ENCODE data around the gene CACNA1A.

CACNA1A gene

DNA sequence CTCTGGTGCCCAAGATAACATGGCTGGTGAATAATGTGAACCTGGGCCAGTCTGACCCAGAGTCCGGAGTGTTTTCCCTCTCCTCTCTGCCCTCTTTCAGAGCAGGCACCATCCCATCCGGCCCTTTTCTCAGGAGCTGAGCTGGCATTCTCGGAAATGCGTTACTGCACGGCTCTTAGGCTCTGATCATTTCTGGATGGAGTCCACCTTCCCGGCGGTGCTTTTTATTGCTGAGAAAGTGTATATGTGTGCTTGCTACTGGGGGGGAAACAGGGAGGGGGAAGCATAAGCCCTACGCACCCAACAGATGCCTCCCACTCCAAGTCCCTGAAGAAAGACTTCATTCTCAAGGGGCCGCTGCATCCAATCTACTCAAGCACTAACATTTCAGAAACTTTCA lies 6.6 kb downstream of the CACNA1A start:
- no peak overlapping the region for H3K4me3 ChIP-seq (ENCODE audit: low read length)
- DNase-seq (ENCODE audit: low read depth): no peak
- TF ChIP-seq, protein P1, sequence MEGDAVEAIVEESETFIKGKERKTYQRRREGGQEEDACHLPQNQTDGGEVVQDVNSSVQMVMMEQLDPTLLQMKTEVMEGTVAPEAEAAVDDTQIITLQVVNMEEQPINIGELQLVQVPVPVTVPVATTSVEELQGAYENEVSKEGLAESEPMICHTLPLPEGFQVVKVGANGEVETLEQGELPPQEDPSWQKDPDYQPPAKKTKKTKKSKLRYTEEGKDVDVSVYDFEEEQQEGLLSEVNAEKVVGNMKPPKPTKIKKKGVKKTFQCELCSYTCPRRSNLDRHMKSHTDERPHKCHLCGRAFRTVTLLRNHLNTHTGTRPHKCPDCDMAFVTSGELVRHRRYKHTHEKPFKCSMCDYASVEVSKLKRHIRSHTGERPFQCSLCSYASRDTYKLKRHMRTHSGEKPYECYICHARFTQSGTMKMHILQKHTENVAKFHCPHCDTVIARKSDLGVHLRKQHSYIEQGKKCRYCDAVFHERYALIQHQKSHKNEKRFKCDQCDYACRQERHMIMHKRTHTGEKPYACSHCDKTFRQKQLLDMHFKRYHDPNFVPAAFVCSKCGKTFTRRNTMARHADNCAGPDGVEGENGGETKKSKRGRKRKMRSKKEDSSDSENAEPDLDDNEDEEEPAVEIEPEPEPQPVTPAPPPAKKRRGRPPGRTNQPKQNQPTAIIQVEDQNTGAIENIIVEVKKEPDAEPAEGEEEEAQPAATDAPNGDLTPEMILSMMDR (conservative IDR thresholded peaks at IDR 0.05; ENCODE audit: low read length): no peak

DNA sequence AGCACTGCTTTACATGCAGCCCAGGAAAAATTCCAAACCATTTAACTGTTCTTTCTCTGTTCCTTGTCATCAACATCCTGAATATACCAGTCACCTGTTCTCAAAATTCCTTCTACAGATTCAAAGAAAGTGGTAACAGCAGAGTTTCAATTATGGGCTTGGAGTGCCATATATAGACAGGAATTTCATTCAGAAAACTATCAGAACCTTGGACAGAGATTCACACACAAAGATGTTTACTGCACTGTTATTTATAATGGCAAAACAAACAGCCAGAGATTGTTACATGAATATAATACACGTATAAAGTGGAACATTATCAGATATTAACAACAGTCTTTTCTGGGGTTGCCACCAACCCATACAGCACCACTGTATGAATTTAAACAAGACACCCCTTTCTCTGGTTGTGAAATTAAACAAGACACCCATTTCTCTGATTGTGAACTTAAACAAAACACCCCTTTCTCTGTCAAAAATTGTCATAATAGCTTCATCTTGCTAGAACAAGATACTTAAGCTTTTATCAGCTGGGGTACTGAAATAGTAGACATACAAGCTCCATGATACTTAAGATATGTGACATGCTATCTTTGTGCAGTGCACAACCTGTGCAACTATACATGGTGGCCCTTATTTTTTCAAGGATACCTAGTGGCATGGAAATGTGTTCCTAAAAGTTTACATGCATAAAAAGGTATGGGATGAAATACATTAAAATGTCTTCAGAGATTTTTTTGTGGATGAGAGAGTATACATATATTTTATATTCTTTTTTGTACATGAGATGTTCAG lies 12.6 kb downstream of the CACNA1A start:
- no peak overlapping the region for H3K4me3 ChIP-seq (ENCODE audit: low read length)
- TF ChIP-seq, protein P1 (conservative IDR thresholded peaks at IDR 0.05; ENCODE audit: low read length): no peak
- DNase-seq (ENCODE audit: low read depth): peak; percentile 20

DNA sequence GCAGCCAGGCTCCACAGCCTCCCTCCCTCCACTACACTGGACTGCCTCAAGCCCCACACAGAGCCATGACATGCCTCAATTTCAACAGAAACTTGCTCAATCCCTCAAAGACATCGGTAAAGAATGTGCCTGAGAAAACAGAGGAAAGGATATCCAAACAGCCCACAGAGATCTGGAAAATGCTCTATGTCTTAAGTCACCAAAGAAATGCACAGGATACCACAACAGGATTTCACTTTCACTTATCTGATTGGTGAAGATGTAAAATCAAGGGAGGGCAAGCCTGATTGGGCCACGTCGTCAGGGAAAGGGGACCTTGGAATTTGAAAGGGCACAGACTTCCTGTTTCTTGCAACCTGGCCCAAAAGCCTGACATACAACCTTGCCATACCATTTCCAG lies 14.2 kb downstream of the CACNA1A start:
- peak; percentile 95 for DNase-seq (ENCODE audit: low read depth)
- no peak overlapping the region for H3K4me3 ChIP-seq (ENCODE audit: low read length)
- TF ChIP-seq, protein P1 (conservative IDR thresholded peaks at IDR 0.05; ENCODE audit: low read length): no peak

DNA sequence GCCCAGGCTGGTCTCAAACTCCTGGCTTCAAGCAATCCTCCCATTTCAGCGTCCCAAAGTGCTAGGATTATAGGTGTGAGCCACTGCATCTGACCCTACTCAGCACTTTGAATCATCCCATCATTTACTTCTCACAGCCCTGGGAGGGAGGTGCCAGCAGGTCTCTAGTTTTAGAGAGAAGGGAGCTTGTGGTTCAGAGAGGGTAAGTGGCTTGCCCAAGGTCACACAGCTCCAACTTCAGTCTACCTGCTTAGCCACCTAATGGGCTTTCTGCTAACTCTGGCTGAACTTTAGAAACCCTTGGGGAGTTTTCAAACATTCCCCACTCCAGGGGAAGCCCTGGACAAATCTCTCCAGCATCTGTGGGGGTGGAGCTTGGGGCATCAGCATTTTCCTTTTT lies 18.3 kb downstream of the CACNA1A start:
- TF ChIP-seq, protein P1 (conservative IDR thresholded peaks at IDR 0.05; ENCODE audit: low read length): no peak
- DNase-seq (ENCODE audit: low read depth): no peak
- no peak overlapping the region for H3K4me3 ChIP-seq (ENCODE audit: low read length)

DNA sequence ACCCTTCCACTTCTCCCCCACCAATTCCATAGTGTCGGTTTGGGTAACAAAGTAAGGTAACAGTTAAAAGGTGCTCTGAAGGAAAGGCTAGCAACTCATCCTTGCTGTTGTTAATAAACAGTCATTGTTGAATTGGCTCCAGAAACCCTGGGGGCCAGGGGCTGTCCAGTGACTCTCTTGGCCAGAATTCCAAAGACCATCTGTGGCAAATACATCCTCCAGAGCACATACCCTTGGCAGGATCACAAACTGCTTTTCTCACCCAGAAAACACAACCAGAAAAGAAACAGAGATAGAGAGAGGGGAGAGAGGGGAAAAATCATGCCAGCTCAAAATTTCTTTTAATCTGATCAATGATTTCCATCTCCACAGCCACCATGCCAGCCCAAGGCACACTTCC lies 22.1 kb downstream of the CACNA1A start:
- no peak overlapping the region for H3K4me3 ChIP-seq (ENCODE audit: low read length)
- TF ChIP-seq, protein P1 (conservative IDR thresholded peaks at IDR 0.05; ENCODE audit: low read length): no peak
- DNase-seq (ENCODE audit: low read depth): peak; percentile 17

DNA sequence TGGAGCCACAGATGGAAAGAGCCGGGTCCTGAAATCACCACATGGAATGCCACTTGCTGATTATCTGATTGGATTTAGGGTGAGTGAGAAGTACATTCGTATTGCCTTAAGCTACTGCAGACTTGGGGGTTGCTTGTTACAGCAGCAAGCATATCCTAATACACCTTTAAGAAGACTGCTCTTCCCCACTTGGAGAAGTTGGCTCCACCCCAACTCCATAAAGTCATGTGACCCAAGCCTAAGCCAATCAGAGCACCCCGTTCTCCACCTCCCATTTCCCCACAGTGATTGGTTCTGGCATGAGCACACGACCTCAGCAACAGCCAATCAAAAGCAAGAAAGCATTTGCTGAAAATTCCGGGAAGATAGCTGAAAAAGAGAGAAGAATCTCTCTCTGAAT lies 23.1 kb downstream of the CACNA1A start:
- TF ChIP-seq, protein P1 (conservative IDR thresholded peaks at IDR 0.05; ENCODE audit: low read length): no peak
- no peak overlapping the region for H3K4me3 ChIP-seq (ENCODE audit: low read length)
- no peak for DNase-seq (ENCODE audit: low read depth)

DNA sequence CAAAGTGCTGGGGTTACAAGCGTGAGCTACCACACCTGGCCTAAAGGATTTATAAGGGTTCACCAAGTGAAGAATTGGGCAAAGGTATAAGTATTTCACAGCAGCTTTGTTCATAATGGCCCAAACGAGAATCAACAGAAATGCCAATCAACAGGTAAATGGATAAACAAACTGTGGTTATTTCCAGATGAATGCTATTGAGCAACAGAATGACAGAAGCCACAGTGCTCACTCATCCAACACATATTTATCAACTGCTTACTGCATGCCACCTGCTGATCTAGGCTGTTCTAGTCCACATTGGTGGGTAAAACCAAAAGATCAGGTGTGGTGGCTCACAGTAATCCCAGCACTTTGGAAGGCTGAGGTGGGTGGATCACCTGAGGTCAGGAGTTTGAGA lies 27.7 kb downstream of the CACNA1A start:
- H3K4me3 ChIP-seq (ENCODE audit: low read length): no peak overlapping the region
- TF ChIP-seq, protein P1 (conservative IDR thresholded peaks at IDR 0.05; ENCODE audit: low read length): no peak
- no peak for DNase-seq (ENCODE audit: low read depth)

All from AG10803 (cell line).